ENCODE measurements around the gene RANGAP1. TPM values are rescaled to one million over a fixed set of nuclear protein-coding genes. Genes with fewer than 3 reads are reported as not detected.
A peak's percentile ranks its signal among the peaks of the same experiment; 100 is the strongest.

Gene RANGAP1
- total RNA-seq, 4 donors from 2014 or later, result 21.3 to 28.1 (median 26.2) TPM

DNA sequence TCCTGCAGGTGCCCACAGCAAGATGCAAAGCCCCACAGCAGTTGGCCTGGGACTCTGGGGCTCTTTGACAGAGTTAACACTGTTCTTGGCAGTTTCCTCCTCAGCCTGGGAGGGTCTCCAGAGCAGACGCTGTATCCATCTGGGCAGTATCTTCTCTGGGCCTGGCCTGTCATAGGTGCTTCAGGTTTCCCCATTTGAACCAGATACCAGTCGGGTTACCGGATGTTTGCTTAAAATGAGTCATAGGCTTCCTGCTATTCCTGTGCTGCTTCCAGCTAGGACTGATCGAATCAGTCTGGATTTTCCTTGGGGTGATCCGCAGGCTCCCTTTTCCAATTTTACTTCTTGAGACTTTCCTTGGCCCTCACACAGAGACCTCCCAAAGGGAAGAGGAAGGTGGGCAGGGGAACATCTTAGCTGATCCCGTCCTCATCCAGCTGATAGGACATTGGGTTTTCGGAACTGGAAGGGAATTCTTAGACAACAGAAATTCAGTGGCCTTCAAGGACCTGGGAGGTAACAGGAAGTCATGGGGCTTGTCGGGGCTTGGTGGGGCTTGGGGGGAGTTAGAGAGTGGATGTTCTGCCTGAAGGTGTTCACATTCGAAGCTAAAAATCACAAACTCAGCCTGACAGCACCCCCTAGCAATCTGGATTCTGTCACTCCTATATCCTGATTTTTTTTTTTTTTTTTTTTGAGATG, 2.4 kb upstream of the RANGAP1 start:
- H3K4me1 ChIP-seq, result peaks cover 8 to 39% (median 20%) of the 10 kb centered on the region in 4 donors
- TF ChIP-seq, protein P1, sequence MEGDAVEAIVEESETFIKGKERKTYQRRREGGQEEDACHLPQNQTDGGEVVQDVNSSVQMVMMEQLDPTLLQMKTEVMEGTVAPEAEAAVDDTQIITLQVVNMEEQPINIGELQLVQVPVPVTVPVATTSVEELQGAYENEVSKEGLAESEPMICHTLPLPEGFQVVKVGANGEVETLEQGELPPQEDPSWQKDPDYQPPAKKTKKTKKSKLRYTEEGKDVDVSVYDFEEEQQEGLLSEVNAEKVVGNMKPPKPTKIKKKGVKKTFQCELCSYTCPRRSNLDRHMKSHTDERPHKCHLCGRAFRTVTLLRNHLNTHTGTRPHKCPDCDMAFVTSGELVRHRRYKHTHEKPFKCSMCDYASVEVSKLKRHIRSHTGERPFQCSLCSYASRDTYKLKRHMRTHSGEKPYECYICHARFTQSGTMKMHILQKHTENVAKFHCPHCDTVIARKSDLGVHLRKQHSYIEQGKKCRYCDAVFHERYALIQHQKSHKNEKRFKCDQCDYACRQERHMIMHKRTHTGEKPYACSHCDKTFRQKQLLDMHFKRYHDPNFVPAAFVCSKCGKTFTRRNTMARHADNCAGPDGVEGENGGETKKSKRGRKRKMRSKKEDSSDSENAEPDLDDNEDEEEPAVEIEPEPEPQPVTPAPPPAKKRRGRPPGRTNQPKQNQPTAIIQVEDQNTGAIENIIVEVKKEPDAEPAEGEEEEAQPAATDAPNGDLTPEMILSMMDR (IDR thresholded peaks at IDR 0.05), result no peak
- TF ChIP-seq EP300 (IDR thresholded peaks at IDR 0.05; ENCODE audit: low read depth) (no peak), POLR2A (IDR thresholded peaks at IDR 0.05) (peak; percentile 47), POLR2AphosphoS5 (IDR thresholded peaks at IDR 0.05) (peak; percentile 37 to 60 (median 42))
- H3K27me3 ChIP-seq, result no peaks in the 10 kb centered on the region
- peak overlapping the region; percentile 76 to 91 (median 88) for H3K27ac ChIP-seq
- H3K4me3 ChIP-seq, result peak overlapping the region in 1 of 4 donors; percentile 18
- 40 to 58% methylated on average over 1 to 9 of the region's 9 CpGs for WGBS, 2 donors (ENCODE audit: low coverage in 1 of 2)
- peak; percentile 35 for DNase-seq
- H3K9me3 ChIP-seq, result no peaks in the 10 kb centered on the region
- intact Hi-C loops (cut with DNase I; ENCODE audit: low total_unique reads), result no loop called here
- in situ Hi-C loops (cut with MboI; ENCODE audit: low pct_ligation_motif_present in 1 of 4, low pct_unique_long_range_greater_than_20kb in 1 of 4, low sequenced_read_pairs in 3 of 4), result no loop called here
- no peaks in the 10 kb centered on the region for H3K36me3 ChIP-seq

GRCh38 chr22:41286639-41287091, 678 bp upstream of the RANGAP1 start:
- DNase-seq, result no peak
- H3K4me1 ChIP-seq, result peaks cover 8 to 39% (median 20%) of the 10 kb centered on the region in 4 donors

GRCh38 chr22:41285441-41285819, 557 bp downstream of the RANGAP1 start:
- DNase-seq, result peak; percentile 68

More at GRCh38 chr22:41286639-41287091, 678 bp upstream of the RANGAP1 start:
- Histone ChIP-seq H3K27ac (peak overlapping the region; percentile 87 to 91 (median 89)), H3K9me3 (no peaks in the 10 kb centered on the region), H3K27me3 (no peaks in the 10 kb centered on the region), H3K36me3 (no peaks in the 10 kb centered on the region), H3K4me3 (peak overlapping the region; percentile 33 to 81 (median 62))
- TF ChIP-seq POLR2AphosphoS5 (IDR thresholded peaks at IDR 0.05), result no peak
- TF ChIP-seq EP300 (IDR thresholded peaks at IDR 0.05; ENCODE audit: low read depth), result no peak
- TF ChIP-seq POLR2A (IDR thresholded peaks at IDR 0.05), result peak; percentile 1
- WGBS, 2 donors (ENCODE audit: low coverage in 1 of 2), result 0 to 2% methylated on average over 14 to 15 of the region's 15 CpGs
- intact Hi-C loops (cut with DNase I; ENCODE audit: low total_unique reads) (no loop called here), in situ Hi-C loops (cut with MboI; ENCODE audit: low pct_ligation_motif_present in 1 of 4, low pct_unique_long_range_greater_than_20kb in 1 of 4, low sequenced_read_pairs in 3 of 4) (no loop called here)

DNA sequence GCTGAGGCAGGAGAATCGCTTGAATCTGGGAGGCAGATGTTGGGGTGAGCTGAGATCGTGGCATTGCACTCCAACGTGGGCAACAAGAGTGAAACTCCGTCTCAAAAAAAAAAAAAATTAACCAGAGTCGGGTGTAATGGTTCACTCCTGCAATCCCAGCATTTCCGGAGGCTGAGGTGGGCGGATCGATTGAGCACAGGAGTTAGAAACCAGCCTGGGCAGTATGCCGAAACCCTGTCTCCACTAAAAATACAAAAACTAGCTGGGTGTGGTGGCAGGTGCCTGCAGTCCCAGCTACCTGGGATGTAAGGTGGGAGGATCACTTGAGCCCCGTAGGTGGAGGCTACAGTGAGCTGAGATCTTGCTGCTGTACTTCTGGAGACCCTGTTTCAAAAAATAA, 1.5 kb downstream of the RANGAP1 start:
- Histone ChIP-seq H3K27ac (peak overlapping the region in 3 of 4 donors; percentile 87 to 91 (median 91)), H3K9me3 (no peaks in the 10 kb centered on the region), H3K27me3 (no peaks in the 10 kb centered on the region), H3K4me3 (no peak overlapping the region), H3K4me1 (peaks cover 8 to 39% (median 20%) of the 10 kb centered on the region in 4 donors), H3K36me3 (peaks cover 0 to 11% (median 5%) of the 10 kb centered on the region in 4 donors)
- 84 to 86% methylated on average over 7 to 10 of the region's 10 CpGs for WGBS, 2 donors (ENCODE audit: low coverage in 1 of 2)
- no peak for DNase-seq
- TF ChIP-seq POLR2A (IDR thresholded peaks at IDR 0.05) (no peak), EP300 (IDR thresholded peaks at IDR 0.05; ENCODE audit: low read depth) (no peak), POLR2AphosphoS5 (IDR thresholded peaks at IDR 0.05) (no peak)
- TF ChIP-seq, protein P1 (IDR thresholded peaks at IDR 0.05), result no peak
- in situ Hi-C loops (cut with MboI; ENCODE audit: low pct_ligation_motif_present in 1 of 4, low pct_unique_long_range_greater_than_20kb in 1 of 4, low sequenced_read_pairs in 3 of 4) (no loop called here), intact Hi-C loops (cut with DNase I; ENCODE audit: low total_unique reads) (no loop called here)

More at GRCh38 chr22:41285441-41285819, 557 bp downstream of the RANGAP1 start:
- peaks cover 0 to 3% (median under 1%) of the 10 kb centered on the region in 4 donors for H3K36me3 ChIP-seq
- in situ Hi-C loops (cut with MboI; ENCODE audit: low pct_ligation_motif_present in 1 of 4, low pct_unique_long_range_greater_than_20kb in 1 of 4, low sequenced_read_pairs in 3 of 4), result no loop called here
- H3K27me3 ChIP-seq, result no peaks in the 10 kb centered on the region
- intact Hi-C loops (cut with DNase I; ENCODE audit: low total_unique reads), result no loop called here
- WGBS, 2 donors (ENCODE audit: low coverage in 1 of 2), result 1 to 8% methylated on average over 5 to 17 of the region's 30 CpGs
- TF ChIP-seq, protein P1 (IDR thresholded peaks at IDR 0.05), result no peak
- peak in 1 of 3 donors; percentile 30 for TF ChIP-seq POLR2AphosphoS5 (IDR thresholded peaks at IDR 0.05)
- H3K27ac ChIP-seq, result peak overlapping the region; percentile 84 to 91 (median 89)
- peaks cover 8 to 39% (median 20%) of the 10 kb centered on the region in 4 donors for H3K4me1 ChIP-seq
- no peaks in the 10 kb centered on the region for H3K9me3 ChIP-seq
- peak overlapping the region; percentile 80 to 93 (median 82) for H3K4me3 ChIP-seq

Data from transverse colon (tissue), 4 donors.